Right lobe of liver (tissue), 6 donors: Measurements from ENCODE around the gene GLYR1. TPM values are rescaled to one million over a fixed set of nuclear protein-coding genes. Genes with fewer than 3 reads are reported as not detected.

ENCODE experiments used
- ATAC-seq, 4 donors: fragments of 200-7000 bp; cut with Tn5 transposase; one replicate each; pipeline ENCODE4 v1.9.1; 2020; ENCODE audit warnings: mild to moderate bottlenecking in 4 of 4, moderate library complexity in 4 of 4
- DNase-seq, 3 donors: peaks; one replicate each; pipeline ENCODE4 v3.0.0-alpha.2; 2020
- H3K27ac ChIP-seq, 3 donors: fragments of 200-600 bp; one replicate each; pipeline ENCODE4 v1.8.0; 2022
- H3K27me3 ChIP-seq, 2 donors: fragments of 200-600 bp; one replicate each; pipeline ENCODE4 v1.8.0; 2022
- H3K36me3 ChIP-seq, 4 donors: fragments of 200-600 bp; sonication (generic) in 1 of 4; one replicate each; pipeline versions ENCODE4 v1.5.1 to v1.8.0; 2017 to 2022; ENCODE audit warnings: control low read depth in 1 of 4
- H3K4me1 ChIP-seq, 4 donors: fragments of 200-600 bp; sonication (generic) in 1 of 4; one replicate each; pipeline versions ENCODE4 v1.5.1 to v1.8.0; 2017 to 2022; ENCODE audit warnings: control low read depth in 1 of 4
- H3K4me3 ChIP-seq, 3 donors: fragments of 200-600 bp; one replicate each; pipeline ENCODE4 v1.8.0; 2022
- H3K9me3 ChIP-seq, 4 donors: fragments of 200-600 bp; sonication (generic) in 1 of 4; one replicate each; pipeline versions ENCODE4 v1.5.1 to v1.8.0; 2017 to 2022; ENCODE audit warnings: control low read depth in 1 of 4
- CTCF ChIP-seq, 4 donors: fragments of 200-600 bp in 3 of 4; fragments of 450-650 bp in 1 of 4; IDR thresholded peaks; one replicate each; pipeline versions ENCODE4 v1.5.1 to v1.8.0; 2016 to 2022; ENCODE audit warnings: antibody characterized with exemption in 4 of 4, mild to moderate bottlenecking in 2 of 4
- POLR2A ChIP-seq: fragments of 450-650 bp; IDR thresholded peaks from one replicate; pipeline ENCODE4 v1.6.1; 2017; ENCODE audit warnings: antibody characterized with exemption, mild to moderate bottlenecking
- WGBS: methylation state at CpG from one replicate; pipeline ENCODE4 v1.1.6; 2018; ENCODE audit warnings: low coverage, low lambda C conversion rate; ENCODE audit not compliant: insufficient coverage; ENCODE audit errors: missing lambda C conversion rate; 5-methylcytosine and 5-hydroxymethylcytosine counted together
- intact Hi-C, 2 donors: fragments of 100-400 bp; cut with DNase I; formaldehyde crosslinking; loops; one replicate each; pipeline versions ENCODE4 v1.11.2 to v1.14.1; 2022
- small RNA-seq, 2 experiments: library from RNA; depleted of rRNA; stranded (forward); fragments of <200 nt; gene quantifications; one replicate each; pipeline ENCODE3, GENCODE V24; 2016
- total RNA-seq, 6 experiments: library from RNA; depleted of rRNA in 2 of 6; stranded (reverse); fragments of >200 nt in 2 of 6; fragmentation: NEBNext Ultra II Directional in 3 of 6; extraction: Animal tissue kit (Norgen Biotek cat#: 25700) in 3 of 6; gene quantifications; one replicate each; pipeline versions ENCODE4 v1.1.0 to v1.2.4, GENCODE V29; 2016 to 2023
- donor health status: DM: no; HTN: yes; CAD: no.
- donor health status: DM: no; HTN: no; CAD: no.
- donor health status: DM: no; HTN: no; CAD: no.
- donor health status: DM: no; HTN: yes; CAD: no.
- donor health status: DM: no; HTN: yes; CAD: no.

GLYR1 gene
- total RNA-seq, 6 experiments from 2014 or later = 33.1 to 55.2 (median 51.2) TPM

DNA sequence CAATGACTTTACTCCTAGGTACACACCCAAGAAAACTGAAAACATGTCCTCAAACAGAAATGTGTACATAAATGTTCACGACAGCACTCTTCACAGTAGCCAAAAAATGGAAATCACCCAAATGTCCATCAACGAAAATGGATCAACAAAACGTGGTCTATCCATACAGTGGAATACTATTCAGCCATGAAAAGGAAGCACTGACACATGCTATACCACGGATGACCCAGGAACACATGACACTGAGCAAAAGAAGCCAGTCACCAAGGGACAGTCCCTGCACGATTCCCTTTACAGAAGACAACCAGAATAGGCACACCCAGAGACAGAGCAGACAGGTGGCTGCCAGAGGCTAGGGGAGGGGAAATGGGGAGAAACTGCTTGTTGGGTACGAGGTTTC lies 91.4 kb downstream of the GLYR1 start:
- no peak for ATAC-seq

GRCh38 chr16:4754865-4755264 lies 92.2 kb downstream of the GLYR1 start:
- TF ChIP-seq CTCF (IDR thresholded peaks at IDR 0.05) (no peak), POLR2A (no peak)
- ATAC-seq = no peak
- Histone ChIP-seq H3K9me3 (no peaks in the 10 kb centered on the region), H3K36me3 (peaks cover 0 to 47% (median 19%) of the 10 kb centered on the region in 4 donors), H3K27me3 (no peaks in the 10 kb centered on the region), H3K4me1 (no peaks in the 10 kb centered on the region), H3K27ac (no peak overlapping the region), H3K4me3 (no peak overlapping the region)
- intact Hi-C loops = no loop called here
- WGBS = 97% methylated on average over 3 of the region's 4 CpGs
- no peak for DNase-seq

More for the DNA sequence above, 91.4 kb downstream of the GLYR1 start:
- WGBS = 90% methylated on average over 3 of the region's 6 CpGs
- no peak for DNase-seq
- intact Hi-C loops = no loop called here
- H3K4me1 ChIP-seq = no peaks in the 10 kb centered on the region
- H3K9me3 ChIP-seq = no peaks in the 10 kb centered on the region
- peaks cover 0 to 54% (median 20%) of the 10 kb centered on the region in 4 donors for H3K36me3 ChIP-seq
- no peak overlapping the region for H3K27ac ChIP-seq
- no peaks in the 10 kb centered on the region for H3K27me3 ChIP-seq
- no peak for TF ChIP-seq POLR2A
- no peak for TF ChIP-seq CTCF (IDR thresholded peaks at IDR 0.05)
- H3K4me3 ChIP-seq = no peak overlapping the region

- TF ChIP-seq POLR2A = no peak
- no peak for TF ChIP-seq CTCF (IDR thresholded peaks at IDR 0.05)
- 44% methylated on average over 3 of the region's 11 CpGs for WGBS
- Histone ChIP-seq H3K4me3 (no peak overlapping the region), H3K36me3 (peaks cover 0 to 34% (median 15%) of the 10 kb centered on the region in 4 donors), H3K9me3 (no peaks in the 10 kb centered on the region), H3K27me3 (no peaks in the 10 kb centered on the region), H3K4me1 (no peaks in the 10 kb centered on the region), H3K27ac (no peak overlapping the region)
- no peak for DNase-seq
- intact Hi-C loops = no loop called here
- no peak for ATAC-seq
These were observed 93.9 kb downstream of the GLYR1 start for GRCh38 chr16:4753227-4753626.

Small RNA genes within 50 kb of the gene (small RNA-seq; reads per million reads assigned to genes)
- gene RF00017 = 0 reads per million in 2 experiments

Other genes starting within 250 kb of the GLYR1 start
- 10 to 100 TPM in 4 of 6 experiments, 1 to 10 TPM in 2; 6.4 to 29.5 (median 17.2) TPM for gene UBALD1, start 232.4 kb downstream of the GLYR1 start, total RNA-seq
- 10 to 100 TPM; 42.5 to 67.3 (median 49.5) TPM for gene MGRN1, start 222.5 kb downstream of the GLYR1 start, total RNA-seq
- gene NUDT16L1, start 153.7 kb downstream of the GLYR1 start, total RNA-seq = 10 to 100 TPM; 17.8 to 36.3 (median 23.0) TPM
- 10 to 100 TPM in 1 of 6 experiments, 1 to 10 TPM in 5; 4.7 to 10.7 (median 7.6) TPM for gene ANKS3, start 113.0 kb downstream of the GLYR1 start, total RNA-seq
- gene DNAAF8, start 112.8 kb downstream of the GLYR1 start, total RNA-seq = under 1 TPM in 5 of 6 experiments, not detected in 1; 0.12 to 0.92 (median 0.42) TPM
- 1 to 10 TPM; 4.5 to 6.6 (median 5.8) TPM for gene ZNF500, start 80.1 kb downstream of the GLYR1 start, total RNA-seq
- gene SEPTIN12, start 58.9 kb downstream of the GLYR1 start, total RNA-seq = not detected
- gene SMIM22, start 51.9 kb downstream of the GLYR1 start, total RNA-seq = under 1 TPM in 2 of 6 experiments, not detected in 4; 0.44 to 0.95 TPM
- 10 to 100 TPM in 5 of 6 experiments, 1 to 10 TPM in 1; 8.3 to 24.2 (median 14.0) TPM for gene ROGDI, start 44.7 kb downstream of the GLYR1 start, total RNA-seq
- 10 to 100 TPM; 12.0 to 18.6 (median 16.2) TPM for gene UBN1, start 193 bp upstream of the GLYR1 start, total RNA-seq
- 10 to 100 TPM in 4 of 6 experiments, 1 to 10 TPM in 2; 6.9 to 23.8 (median 14.4) TPM for gene PPL, start 89.9 kb upstream of the GLYR1 start, total RNA-seq
- gene SEC14L5, start 111.0 kb upstream of the GLYR1 start, total RNA-seq = 1 to 10 TPM in 1 of 6 experiments, under 1 TPM in 4, not detected in 1; 0.09 to 1.1 (median 0.60) TPM
- gene NAGPA, start 186.6 kb upstream of the GLYR1 start, total RNA-seq = 10 to 100 TPM in 2 of 6 experiments, 1 to 10 TPM in 4; 6.6 to 22.1 (median 8.4) TPM
- gene C16orf89, start 218.7 kb upstream of the GLYR1 start, total RNA-seq = not detected
- 10 to 100 TPM; 16.0 to 28.0 (median 16.9) TPM for gene ALG1, start 224.6 kb upstream of the GLYR1 start, total RNA-seq